Stimulated activated CD8-positive, alpha-beta memory T cell treated with anti-CD3 and anti-CD28 coated beads, Interleukin-15, amount 100 ng/mL, for 48 hours (primary cell): ENCODE results near the gene MEGF11.
"Not testable (repeated sequence)": the region's sequence is repeated elsewhere in the genome, so short reads cannot be mapped to it uniquely, and the experiment has no call there.

Source experiments
- DNase-seq, 2 donors: peaks; one replicate each; pipeline ENCODE4 v3.0.0-alpha.2; 2020; ENCODE audit warnings: low read depth in 2 of 2

MEGF11 gene

DNA sequence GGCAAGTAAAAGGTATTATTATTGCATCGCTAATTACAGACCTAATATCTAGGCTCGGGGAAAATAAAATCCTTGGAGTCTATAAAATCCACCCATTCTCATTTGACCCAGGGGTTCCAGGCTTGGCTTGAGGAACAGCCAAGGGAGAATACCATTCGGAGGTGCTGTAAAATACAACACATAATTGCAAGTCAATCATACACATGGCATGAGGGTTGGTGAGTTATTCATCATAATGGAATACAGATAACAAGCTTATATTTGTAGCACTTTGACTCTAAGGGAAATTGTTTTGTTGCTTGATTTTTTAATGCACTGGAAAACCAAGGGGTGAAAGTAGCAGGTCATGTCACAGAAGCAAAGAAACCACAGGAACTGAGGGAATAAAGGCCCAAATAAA is 23.0 kb upstream of the MEGF11 start:
- DNase-seq, result no peak

DNA sequence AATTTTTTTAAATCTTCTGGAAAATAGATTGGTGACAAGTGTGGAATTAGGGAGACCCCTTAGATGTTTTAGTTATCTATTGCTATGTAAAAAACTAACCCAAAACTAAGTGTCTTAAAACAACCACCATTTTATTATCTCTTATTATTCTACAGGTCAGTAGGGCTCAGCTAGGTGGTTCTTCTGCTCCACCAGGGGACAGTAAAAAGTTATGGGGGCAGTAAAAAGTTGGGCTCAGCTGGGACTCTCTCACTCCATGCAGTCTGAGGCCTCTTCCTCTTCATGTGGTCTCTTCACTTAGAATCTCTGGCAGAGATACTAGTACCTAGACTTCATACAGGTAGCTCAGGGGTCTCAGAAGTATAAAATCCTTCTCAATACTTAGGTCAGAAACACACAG is 21.8 kb upstream of the MEGF11 start:
- DNase-seq, result no peak

DNA sequence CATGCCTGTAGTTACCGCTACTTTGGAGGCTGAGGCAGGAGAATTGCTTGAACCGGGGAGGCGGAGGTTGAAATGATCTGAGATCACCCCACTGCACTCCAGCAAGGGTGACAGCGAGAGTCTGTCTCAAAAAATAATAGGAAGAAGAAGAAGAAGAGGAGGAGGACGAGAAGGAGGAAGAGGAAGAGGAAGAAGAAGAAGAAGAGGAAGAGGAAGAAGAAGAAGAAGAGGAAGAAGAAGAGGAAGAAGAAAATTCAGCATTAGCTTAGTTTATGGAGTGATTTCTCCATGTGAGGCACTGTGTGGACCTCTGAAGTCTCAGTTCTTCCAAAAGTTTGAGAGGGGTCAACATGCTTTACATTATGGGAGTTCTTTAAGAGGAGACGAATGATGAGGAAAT is 17.4 kb upstream of the MEGF11 start:
- DNase-seq, result no peak

DNA sequence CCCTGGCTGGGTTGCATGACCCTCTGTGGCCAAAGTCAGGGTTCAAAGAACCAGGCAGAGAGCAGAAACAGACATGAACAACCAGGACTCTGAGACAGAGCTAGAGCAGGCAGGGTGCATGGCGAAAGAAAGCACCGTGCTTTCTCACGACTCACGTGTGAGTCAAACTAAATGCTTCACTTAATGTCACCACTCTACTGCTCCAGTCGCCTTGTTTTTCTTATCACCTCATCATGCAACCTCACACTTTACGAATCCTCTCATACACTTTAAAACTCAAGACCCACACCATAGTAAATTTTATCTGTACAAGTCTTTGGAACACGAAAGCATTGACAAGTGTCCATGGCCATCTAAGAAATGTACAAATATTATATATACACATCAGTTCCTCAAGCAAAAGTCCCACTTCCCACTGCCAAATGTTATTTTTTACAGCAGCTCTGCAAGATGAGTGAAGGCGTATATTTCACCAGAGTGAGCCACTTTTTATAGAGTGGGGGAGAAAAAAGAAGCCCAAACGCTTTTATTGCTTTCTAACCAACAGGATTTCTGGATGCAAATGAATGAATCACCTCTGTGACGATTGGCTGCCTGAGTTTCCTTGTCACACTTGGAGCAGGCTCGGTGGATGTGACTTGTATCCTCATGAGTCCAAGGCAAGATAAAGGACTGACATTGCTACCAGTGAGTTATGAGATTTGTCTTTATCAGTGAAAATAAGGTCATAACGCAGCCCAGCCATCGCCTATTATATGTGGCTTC is 16.0 kb upstream of the MEGF11 start:
- no peak for DNase-seq

DNA sequence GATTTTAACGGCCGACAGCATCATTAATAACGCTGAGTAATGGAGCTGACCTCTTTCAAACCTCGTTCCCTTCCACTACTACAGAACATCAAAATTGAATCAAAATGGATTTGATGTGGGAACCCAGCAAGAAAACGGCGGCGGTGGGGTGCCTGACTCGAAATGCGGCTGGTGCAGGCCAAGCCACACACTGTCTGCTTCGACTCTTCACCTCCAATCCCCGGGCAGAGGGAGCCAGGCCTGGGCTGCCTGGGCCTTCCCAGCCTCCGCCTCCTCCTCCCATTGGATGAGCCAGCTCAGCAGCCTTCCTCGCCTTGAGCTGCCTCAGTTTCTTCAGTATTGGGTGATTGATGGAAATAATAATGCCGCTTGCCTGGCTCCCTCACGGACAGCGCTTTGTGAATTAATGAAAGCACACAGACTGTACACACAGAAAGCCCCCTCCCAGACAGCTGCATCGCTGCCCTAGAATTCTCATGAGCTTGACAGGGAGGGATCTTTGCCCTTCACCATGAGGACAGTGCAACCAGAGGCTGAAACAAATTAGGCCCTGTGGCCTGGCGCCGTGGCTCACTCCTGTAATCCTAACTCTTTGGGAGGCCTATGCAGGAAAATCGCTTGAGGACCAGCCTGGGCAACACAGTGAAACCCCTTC is 11.4 kb upstream of the MEGF11 start:
- DNase-seq, result no peak

DNA sequence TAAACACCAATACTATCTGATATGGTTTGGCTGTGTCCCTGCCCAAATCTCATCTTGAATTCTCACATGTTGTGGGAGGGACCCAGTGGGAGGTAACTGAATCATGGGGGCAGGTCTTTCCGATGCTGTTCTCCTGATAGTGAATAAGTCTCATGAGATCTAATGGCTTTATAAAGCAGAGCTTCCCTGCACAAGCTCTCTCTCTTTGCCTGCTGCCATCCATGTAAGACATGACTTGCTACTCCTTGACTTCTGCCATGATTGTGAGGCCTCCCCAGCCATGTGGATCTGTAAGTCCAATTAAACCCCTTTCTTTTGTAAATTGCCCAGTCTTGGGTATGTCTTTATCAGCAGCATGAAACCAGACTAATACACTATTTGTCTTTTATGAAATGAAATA is 9.3 kb upstream of the MEGF11 start:
- not testable (repeated sequence) for DNase-seq

DNA sequence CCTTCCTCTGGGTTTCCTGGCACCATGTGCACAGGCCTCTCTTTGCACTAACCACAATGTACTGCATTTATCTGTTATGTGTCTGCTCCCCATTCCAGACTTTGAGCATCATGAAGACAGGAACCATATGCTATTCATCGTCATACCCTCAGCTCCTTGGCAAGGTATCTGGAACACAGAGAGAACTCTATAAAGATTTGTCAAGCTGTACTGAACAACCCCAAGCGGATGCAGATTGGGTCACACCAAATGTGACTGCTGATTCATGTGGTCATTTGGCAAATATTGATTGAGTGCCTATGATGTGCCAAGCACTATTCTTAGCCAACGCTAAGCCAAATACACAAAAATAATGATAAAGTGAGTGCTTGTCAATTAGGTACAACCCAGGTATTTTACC is 7.5 kb upstream of the MEGF11 start:
- DNase-seq, result no peak

DNA sequence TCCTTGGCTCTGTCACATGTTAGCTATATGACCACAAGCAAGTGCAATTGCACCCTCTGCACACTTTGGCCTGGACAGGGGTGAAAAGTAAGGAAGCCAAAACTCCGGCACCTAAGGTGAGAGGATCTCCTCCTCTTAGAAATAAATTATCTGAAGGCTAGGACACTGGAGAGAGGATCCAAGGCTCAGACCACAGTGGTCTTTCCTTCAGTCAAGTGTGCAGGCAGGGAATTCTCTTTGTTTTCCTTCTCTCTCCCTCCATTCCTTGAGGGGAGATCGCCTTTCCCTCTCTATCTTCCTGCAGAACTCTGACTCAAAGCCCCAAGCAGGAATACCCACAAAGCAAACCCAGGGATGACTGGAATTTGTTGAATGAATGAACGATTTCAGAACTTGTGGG is 3.1 kb upstream of the MEGF11 start:
- DNase-seq, result no peak

DNA sequence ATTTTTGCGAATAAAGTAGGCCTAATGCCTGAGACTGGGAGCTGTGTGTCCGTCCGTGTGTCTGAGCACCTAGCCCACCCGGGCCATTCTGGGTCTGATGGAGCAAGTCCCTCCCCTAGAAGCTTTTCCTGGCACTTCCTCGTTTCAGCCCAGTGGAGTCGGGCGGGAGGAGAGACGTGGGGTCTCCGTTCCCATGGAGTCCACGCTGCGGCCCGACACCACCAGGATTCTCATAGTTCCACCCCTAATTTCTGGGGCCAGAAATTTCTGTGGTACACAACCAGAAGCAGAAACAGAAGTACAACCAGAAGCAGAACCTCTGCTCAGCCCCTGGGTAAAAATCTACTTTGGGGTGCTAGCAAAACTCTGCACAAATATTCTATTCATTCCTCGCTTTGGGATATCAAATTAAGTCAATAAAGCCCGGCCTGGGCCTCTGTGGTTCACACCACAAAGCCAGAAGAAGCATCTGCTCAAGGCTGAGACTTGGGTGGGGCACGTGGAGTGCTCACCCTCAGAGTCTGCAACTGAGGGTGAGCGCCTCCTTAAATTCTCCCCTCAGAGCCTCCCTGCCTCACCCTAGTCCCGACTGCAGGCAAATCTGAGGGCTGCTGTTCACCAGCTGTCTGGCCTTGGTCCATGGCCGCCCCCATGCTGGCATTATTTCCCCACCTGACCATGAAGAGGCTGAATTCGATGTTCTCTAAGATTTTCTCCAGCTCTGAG is 1.6 kb upstream of the MEGF11 start:
- no peak for DNase-seq

DNA sequence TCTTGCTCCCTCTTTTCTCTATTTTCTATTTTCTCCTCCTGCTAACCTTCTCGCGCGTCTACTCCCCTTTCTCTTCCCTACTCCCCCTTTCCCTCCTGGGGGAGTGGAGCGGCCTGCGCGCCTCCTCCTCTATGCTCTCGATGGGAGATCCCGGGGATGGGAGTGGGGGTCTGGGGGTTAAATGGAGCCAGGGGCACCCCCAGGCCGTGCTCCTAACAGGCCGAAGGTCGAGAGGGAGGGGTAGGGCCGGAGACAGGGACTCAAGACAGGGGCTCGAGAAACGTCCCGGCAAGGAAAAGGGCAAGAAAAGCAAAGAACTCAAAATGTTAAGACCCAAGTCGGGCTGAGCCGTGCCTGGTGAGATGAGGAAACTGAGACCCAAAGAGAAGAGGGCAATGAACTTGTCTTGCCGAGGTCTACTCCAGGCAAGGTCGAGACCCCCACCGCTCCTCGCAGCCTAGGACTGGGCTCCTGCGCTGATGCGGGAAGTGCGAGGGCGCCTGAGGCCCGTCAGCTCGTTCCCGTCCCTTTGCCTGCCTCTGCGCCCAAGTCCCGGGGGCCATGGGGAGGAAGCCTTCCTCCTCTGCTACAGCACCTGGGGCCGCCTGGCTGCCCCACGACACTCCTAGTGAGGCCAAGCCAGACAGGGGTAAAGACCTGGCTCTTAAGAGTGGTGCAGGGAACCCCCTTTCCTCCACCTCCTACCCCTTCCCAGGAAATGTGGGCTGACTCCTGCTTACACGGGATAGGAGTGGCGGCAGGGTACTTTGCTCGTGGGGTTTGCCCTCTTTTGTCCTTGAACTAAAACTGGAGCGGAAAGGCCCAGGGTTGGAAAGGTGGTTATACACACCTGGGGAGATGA is 770 bp upstream of the MEGF11 start:
- DNase-seq, result no peak

DNA sequence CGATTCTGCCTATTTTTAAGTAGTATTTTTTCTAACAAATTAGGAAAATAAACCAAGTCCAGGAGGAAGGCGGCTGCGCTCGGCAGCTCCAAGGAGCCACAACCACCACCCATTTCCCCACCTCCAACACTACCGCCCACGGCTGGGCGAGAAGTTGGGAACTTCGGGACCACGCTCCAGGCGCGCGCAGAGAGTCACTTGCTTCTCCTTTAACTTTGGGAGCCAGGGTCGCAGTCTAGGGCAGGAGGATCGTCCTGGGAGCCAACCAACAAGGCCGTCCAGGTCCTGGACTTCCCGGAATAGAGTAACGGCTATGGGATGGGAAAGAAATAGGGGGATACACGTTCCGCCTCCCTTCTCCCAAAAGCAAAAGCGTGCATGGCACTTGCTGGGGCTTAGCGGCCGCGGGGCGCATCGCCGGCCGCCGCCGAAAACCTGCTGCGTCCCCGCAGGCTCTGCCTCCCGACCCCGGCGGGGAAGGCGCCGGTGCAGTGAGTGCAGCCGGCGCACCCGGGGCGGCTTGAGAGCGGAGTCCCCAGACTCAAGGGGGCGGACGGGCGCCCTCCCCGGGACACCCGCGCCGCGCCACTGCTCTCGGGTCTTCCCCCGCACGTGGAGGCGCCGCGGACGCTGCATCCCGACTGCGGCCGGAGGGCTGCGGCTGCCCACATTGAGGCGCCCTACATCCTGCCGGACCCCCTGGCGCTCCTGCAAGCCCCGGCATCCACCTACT is 699 bp downstream of the MEGF11 start:
- DNase-seq, result no peak

DNA sequence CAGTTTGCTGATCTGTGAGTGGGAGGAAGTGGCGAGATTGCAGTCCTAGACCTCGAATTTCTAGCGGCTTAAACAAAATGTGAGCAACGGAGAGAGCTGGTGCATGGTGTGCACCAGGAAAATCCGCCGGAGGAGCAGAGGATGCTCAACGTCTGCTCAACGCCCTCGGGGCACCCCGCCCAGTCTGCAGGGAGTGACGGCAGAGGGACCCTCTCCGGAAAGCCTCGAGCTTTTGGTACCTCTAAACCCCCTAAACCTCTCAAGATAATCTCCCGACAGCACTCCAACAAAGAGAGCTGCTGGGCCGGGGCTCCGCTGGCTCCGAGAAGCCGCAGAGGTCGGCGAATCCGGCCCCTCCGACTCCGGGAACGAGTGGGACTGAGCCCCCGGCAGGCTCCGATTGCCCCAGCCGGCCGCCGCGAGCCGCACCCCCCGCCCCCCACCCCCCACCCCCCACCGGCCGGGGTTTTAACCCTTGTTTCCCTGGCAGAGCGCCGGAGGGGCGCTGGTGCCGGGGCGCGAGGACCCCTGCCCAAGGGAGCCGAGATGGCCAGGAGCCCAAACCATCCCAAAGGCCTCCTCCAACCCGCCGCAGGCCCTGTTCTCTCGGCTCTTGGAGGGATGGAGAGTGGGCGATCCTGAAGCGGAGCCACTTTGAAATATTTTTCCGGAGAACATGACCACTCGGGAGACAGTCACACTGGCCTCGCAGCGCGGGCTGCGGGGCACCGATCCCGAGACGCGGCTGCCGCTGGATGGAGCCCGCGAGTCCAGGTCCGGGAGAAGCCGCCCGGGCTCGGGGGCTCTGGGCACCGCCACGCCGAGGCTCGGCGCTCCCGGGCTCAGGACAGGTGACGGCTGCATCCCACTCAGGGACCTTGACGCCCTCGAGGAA is 1.5 kb downstream of the MEGF11 start:
- peak; percentile 26 to 31 for DNase-seq

DNA sequence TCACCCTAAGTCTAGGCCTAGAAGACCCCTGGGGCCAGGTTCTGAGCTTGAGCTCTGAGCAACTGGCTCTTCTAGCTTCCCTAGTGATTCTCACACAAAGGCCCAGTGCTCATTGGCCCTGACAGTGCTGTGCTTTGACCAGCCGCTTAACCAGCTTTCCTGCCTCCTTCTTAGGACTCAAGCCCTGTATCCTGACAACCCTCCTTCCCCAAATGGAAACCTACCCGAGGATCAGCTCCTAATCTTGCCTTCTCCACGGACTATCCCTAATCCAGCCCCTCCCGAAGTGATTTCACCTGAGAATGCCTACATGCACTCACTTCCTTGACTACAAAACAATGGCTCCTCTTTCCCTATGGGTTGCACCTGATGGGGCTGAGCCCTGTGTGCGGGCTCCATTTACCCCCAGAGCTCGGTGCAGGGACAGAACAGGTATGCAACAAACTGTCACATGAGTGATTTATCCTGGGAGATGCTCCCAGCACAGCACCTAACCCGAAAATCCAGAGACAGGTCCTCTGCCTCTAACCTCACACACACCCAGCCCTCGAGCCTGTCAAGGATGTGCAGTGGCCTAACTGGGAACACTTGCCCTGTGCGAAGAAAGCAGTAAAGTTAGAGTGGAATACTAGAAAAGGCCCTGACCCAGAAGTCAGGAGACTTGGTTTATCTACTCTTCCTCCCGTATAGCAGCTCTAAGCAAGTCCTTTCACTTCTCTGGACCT is 2.3 kb downstream of the MEGF11 start:
- DNase-seq, result no peak

DNA sequence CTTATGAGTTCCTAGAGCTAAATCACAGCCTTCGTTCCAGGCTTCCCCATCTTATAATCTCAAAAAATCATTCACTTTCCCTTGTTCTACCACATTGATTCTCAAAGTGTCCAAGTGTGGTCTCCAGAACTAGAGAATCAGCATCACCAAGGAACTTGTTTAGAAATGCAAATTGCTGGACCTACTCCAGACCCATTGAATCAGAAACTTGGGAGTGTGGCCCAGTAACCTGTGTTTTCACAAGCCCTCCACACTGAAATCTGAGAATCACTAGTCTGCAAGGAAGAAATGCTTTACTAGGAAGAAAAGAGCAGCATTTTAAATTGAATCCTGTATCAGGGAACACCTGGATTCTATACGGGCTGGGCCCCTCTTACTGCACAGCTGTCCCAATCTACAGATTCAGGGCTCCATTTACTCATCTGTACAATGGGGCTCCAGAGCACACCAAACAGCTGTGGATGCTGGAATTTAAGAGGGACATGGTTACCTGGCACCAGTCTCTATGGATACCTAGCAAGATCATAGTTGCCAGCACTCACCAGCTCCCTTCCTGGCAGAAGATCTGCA is 3.9 kb downstream of the MEGF11 start:
- no peak for DNase-seq

DNA sequence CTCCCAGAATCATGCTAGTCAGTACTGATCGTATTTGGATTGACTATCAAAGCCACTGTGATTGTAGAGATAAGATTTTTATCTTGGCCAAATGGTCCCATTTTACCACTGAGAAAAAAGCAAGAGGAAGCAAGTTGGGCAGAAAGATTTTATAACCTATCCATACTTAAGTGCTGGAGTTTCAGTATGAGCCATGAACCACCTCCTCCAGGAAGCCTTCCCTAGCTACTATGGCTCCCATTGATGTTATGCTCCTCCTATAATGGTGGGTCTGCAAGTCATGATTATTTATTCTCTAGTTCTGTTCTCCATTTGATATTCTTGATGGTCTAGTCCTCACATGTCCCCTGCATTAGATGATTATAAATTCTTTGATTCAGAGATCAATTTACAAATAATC is 6.6 kb downstream of the MEGF11 start:
- no peak for DNase-seq

DNA sequence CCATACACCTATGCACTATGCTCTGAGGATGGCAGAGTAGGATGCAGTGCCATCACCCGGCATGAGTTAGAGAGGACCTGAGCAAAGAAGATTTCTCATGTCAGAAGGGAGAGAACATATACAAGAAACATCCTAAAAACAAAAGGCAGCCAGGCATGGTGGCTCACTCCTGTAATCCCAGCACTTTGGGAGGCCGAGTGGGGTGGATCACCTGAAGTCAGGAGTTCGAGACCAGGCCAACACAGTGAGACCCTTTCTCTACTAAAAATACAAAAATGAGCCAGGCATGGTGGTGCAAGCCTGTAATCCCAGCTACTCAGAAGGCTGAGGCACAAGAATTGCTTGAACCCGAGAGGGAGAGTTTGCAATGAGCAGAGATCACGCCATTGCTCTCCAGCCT is 7.7 kb downstream of the MEGF11 start:
- DNase-seq, result not testable (repeated sequence)

DNA sequence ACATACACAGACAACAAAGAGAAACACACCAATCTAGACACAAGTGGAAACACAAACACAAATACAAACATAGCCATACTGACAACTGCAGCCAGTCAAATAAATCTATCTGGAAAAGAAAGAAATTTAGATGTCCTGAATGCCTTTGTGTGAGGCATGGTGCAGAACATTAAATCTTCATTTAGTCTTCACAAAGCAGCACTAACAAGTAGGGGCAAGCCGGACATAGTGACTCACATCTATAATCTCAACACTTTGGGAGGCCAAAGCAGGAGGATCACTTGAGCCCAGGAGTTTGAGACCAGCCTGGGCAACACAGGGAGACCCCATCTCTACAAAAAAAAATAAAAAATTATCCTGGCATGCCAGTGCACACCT is 11.7 kb downstream of the MEGF11 start:
- DNase-seq, result no peak

DNA sequence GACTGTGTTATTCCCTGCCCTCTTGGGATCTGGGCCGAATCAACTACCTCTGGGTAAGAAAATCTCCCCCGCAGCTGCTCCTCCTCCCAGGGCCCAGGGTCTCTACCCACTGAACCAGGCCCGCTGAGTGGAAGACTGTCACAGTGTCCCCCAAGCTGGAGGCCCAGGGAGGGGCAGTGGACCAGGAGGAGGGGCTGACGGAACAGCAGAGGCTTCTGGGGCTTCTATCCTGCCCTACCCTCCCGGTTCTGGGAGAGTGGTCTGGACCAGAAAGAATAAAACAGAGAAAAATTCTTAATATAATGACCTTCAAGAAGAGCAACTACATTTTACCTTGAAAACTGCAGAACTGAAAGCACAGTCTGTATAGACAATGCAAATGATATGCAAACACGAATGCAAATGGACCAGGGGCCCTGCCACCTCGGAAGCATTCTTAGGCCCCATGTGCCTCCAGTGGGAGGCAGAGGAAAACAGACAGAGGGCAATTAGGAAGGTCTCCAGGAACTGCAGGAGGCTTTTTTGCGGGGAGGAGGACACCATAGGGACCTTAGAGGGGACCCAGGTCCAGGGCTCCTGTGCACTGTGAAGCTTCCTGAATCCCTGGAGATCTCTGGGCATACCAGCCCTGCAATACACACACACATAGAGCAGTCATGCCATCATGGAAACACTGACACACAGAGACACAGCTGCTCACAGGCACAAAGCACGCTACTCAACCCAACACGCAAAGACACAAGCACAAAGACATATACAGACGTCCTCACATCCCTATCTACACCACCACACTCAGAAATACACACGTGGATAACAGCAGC is 12.3 kb downstream of the MEGF11 start:
- no peak for DNase-seq
